Type B pancreatic cell (in vitro differentiated cells): Measurements from ENCODE around the gene DNAJA3. TPM values are rescaled to one million over a fixed set of nuclear protein-coding genes. Genes with fewer than 3 reads are reported as not detected.

Source experiments
- DNase-seq: peaks from one replicate; pipeline ENCODE4 v3.0.0; 2021; ENCODE audit warnings: mixed read lengths; ENCODE audit not compliant: unreplicated experiment; ENCODE audit errors: extremely low spot score
- H3K27ac Mint-ChIP-seq: 2 replicates; pipeline ENCODE4 v1.8.0; 2021; ENCODE audit warnings: mild to moderate bottlenecking, mixed read lengths
- H3K27me3 Mint-ChIP-seq: 2 replicates; pipeline ENCODE4 v1.8.0; 2021; ENCODE audit warnings: mixed read lengths
- H3K36me3 Mint-ChIP-seq: 2 replicates; pipeline ENCODE4 v1.8.0; 2021; ENCODE audit warnings: mixed read lengths
- H3K4me1 Mint-ChIP-seq: one replicate; pipeline ENCODE4 v1.8.0; 2021; ENCODE audit warnings: mixed read lengths; ENCODE audit not compliant: unreplicated experiment
- H3K4me3 Mint-ChIP-seq: 2 replicates; pipeline ENCODE4 v1.8.0; 2021; ENCODE audit warnings: mild to moderate bottlenecking, mixed read lengths
- H3K9me3 Mint-ChIP-seq: 2 replicates; pipeline ENCODE4 v1.8.0; 2021; ENCODE audit warnings: mixed read lengths
- CTCF ChIP-seq: fragments of 200-600 bp; sonication (generic); conservative IDR thresholded peaks from 2 replicates; pipeline ENCODE4 v1.5.0; 2021; ENCODE audit warnings: antibody characterized with exemption, mild to moderate bottlenecking
- total RNA-seq: library from RNA; stranded (reverse); gene quantifications from 2 replicates; pipeline ENCODE4 v1.2.1, GENCODE V29; 2021; ENCODE audit warnings: low replicate concordance

Gene DNAJA3
- total RNA-seq, 1 donor from 2014 or later, result 46.5 TPM

- H3K9me3 Mint-ChIP-seq, result no peaks in the 10 kb centered on the region
- no peaks in the 10 kb centered on the region for H3K27me3 Mint-ChIP-seq
- no peaks in the 10 kb centered on the region for H3K36me3 Mint-ChIP-seq
- no peak overlapping the region for H3K4me3 Mint-ChIP-seq
- TF ChIP-seq CTCF, result no peak
- H3K4me1 Mint-ChIP-seq, result peaks cover 28% of the 10 kb centered on the region
- DNase-seq, result no peak
- H3K27ac Mint-ChIP-seq, result no peak overlapping the region
Measured at GRCh38 chr16:4378999-4379690, 46.5 kb upstream of the DNAJA3 start.

GRCh38 chr16:4380119-4381063, 45.3 kb upstream of the DNAJA3 start:
- H3K9me3 Mint-ChIP-seq, result no peaks in the 10 kb centered on the region
- H3K27me3 Mint-ChIP-seq, result no peaks in the 10 kb centered on the region
- H3K27ac Mint-ChIP-seq, result no peak overlapping the region
- H3K4me1 Mint-ChIP-seq, result peaks cover 26% of the 10 kb centered on the region
- no peaks in the 10 kb centered on the region for H3K36me3 Mint-ChIP-seq
- TF ChIP-seq CTCF, result no peak
- no peak overlapping the region for H3K4me3 Mint-ChIP-seq
- DNase-seq, result no peak

- no peaks in the 10 kb centered on the region for H3K27me3 Mint-ChIP-seq
- TF ChIP-seq CTCF, result no peak
- H3K9me3 Mint-ChIP-seq, result no peaks in the 10 kb centered on the region
- H3K27ac Mint-ChIP-seq, result no peak overlapping the region
- H3K4me1 Mint-ChIP-seq, result peaks cover 22% of the 10 kb centered on the region
- H3K4me3 Mint-ChIP-seq, result no peak overlapping the region
- H3K36me3 Mint-ChIP-seq, result no peaks in the 10 kb centered on the region
- no peak for DNase-seq
Measured at GRCh38 chr16:4381072-4381934, 44.4 kb upstream of the DNAJA3 start.

GRCh38 chr16:4381935-4382794, 43.5 kb upstream of the DNAJA3 start:
- no peak for TF ChIP-seq CTCF
- H3K27me3 Mint-ChIP-seq, result no peaks in the 10 kb centered on the region
- H3K4me3 Mint-ChIP-seq, result no peak overlapping the region
- no peak for DNase-seq
- no peaks in the 10 kb centered on the region for H3K9me3 Mint-ChIP-seq
- no peak overlapping the region for H3K27ac Mint-ChIP-seq
- H3K4me1 Mint-ChIP-seq, result peaks cover 18% of the 10 kb centered on the region
- H3K36me3 Mint-ChIP-seq, result no peaks in the 10 kb centered on the region
